CD4-positive, alpha-beta T cell (primary cell): ENCODE results near the gene PDSS2. TPM values are rescaled to one million over a fixed set of nuclear protein-coding genes. Genes with fewer than 3 reads are reported as not detected.
A peak's percentile ranks its signal among the peaks of the same experiment; 100 is the strongest.

Experiments used
- ATAC-seq: fragments of 200-7000 bp; cut with Tn5 transposase; one replicate; pipeline ENCODE4 v1.10.0; 2022; ENCODE audit warnings: mild to moderate bottlenecking; ENCODE audit not compliant: poor library complexity
- CTCF ChIA-PET: fragments of 350-600 bp; sonication (Branson Sonifier 250); formaldehyde crosslinking; loops from one replicate; lab custom pipeline; 2021; ENCODE audit warnings: antibody characterized with exemption, inconsistent platforms; lab: Charles Lee
- POLR2A ChIA-PET: fragments of 350-600 bp; sonication (Branson Sonifier 250); formaldehyde crosslinking; loops from one replicate; lab custom pipeline; 2021; ENCODE audit warnings: antibody characterized with exemption, inconsistent platforms; lab: Charles Lee
- DNase-seq, 14 experiments: peaks; one replicate each; pipeline ENCODE4 v3.0.0-alpha.2; 2013 to 2020; ENCODE audit warnings: mixed read lengths in 2 of 14
- H3K27ac ChIP-seq, 2 donors: one replicate each; pipeline versions ENCODE4 v1.5.1 to v1.7.0; 2013; ENCODE audit warnings: low read length in 2 of 2, low read depth in 1 of 2, mild to moderate bottlenecking in 1 of 2
- H3K27me3 ChIP-seq, 2 experiments: 1 replicate in 1 of 2; 2 replicates in 1 of 2; pipeline versions ENCODE4 v1.6.1 to v1.7.0; 2013; ENCODE audit warnings: low read length in 2 of 2, control low read depth in 1 of 2, mild to moderate bottlenecking in 1 of 2, moderate library complexity in 1 of 2; ENCODE audit not compliant: insufficient read depth in 2 of 2, control insufficient read depth in 1 of 2
- H3K36me3 ChIP-seq: one replicate; pipeline ENCODE4 v1.6.1; 2013; ENCODE audit warnings: low read length, control low read depth; ENCODE audit not compliant: insufficient read depth
- H3K4me1 ChIP-seq: one replicate; pipeline ENCODE4 v1.6.1; 2013; ENCODE audit warnings: low read length, control low read depth; ENCODE audit not compliant: insufficient read depth
- H3K4me3 ChIP-seq: one replicate; pipeline ENCODE4 v1.5.1; 2013; ENCODE audit warnings: mild to moderate bottlenecking, low read length, moderate library complexity
- H3K9me3 ChIP-seq, 2 experiments: 1 replicate in 1 of 2; 2 replicates in 1 of 2; pipeline versions ENCODE4 v1.6.1 to v1.7.0; 2013; ENCODE audit warnings: low read length in 2 of 2, mild to moderate bottlenecking in 2 of 2, control low read depth in 1 of 2, moderate library complexity in 1 of 2; ENCODE audit not compliant: control insufficient read depth in 1 of 2, insufficient read depth in 1 of 2
- H3K27ac Mint-ChIP-seq: one replicate; pipeline ENCODE4 v1.8.0; 2020; ENCODE audit warnings: mixed read lengths
- H3K27me3 Mint-ChIP-seq: one replicate; pipeline ENCODE4 v1.8.0; 2021; ENCODE audit warnings: mixed read lengths
- H3K36me3 Mint-ChIP-seq: one replicate; pipeline ENCODE4 v1.8.0; 2021; ENCODE audit warnings: low read depth, mixed read lengths
- H3K4me1 Mint-ChIP-seq: one replicate; pipeline ENCODE4 v1.8.0; 2021; ENCODE audit warnings: low read depth, mixed read lengths
- H3K4me3 Mint-ChIP-seq: one replicate; pipeline ENCODE4 v1.8.0; 2020; ENCODE audit warnings: mild to moderate bottlenecking, mixed read lengths
- H3K9me3 Mint-ChIP-seq: one replicate; pipeline ENCODE4 v1.8.0; 2020; ENCODE audit warnings: mixed read lengths
- intact Hi-C, 2 experiments: fragments of 100-400 bp; cut with DNase I in 1 of 2; cut with micrococcal nuclease in 1 of 2; formaldehyde crosslinking; loops; one replicate each; pipeline versions ENCODE4 v1.15.1 to v1.9.0; 2023 to 2025; cut with DNase I, micrococcal nuclease
- total RNA-seq, 174 experiments: library from RNA in 2 of 174; stranded (reverse) in 2 of 174; gene quantifications; one replicate each; pipeline ENCODE4 v1.2.3 and lab custom pipeline; 2021 to 2026
- TF ChIP-seq, protein P1 (sequence below): fragments of 200-600 bp; IDR thresholded peaks from one replicate; pipeline ENCODE4 v1.8.0; 2022; ENCODE audit warnings: antibody characterized with exemption, mild to moderate bottlenecking

The PDSS2 gene
- total RNA-seq, 2 experiments from 2014 or later: 5.8 to 6.6 TPM

DNA sequence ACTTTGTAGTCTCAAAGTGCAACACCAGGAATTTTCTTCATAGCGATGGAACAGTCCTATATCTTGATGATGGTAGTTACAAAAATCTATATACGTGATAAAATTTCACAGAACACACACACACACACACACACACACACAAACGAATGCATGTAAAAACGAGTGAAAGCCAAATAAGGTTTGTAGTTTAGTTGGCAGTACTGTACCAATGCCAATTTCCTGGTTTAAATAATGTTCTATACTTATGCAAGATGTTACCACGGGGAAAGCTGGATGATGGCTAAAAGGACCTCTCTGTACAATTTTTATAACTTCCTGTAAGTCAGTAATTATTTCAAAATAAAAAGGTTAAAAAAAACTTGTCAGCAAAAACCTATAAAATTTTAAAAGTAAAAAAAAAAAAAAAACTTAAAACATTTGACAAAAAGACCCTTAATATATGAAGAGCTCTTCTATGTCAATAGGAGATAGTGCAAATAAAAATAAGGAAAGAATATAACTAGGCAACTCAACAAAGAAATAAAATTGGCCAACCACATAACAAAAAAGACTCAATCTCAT lies 37.6 kb downstream of the PDSS2 start:
- ChIA-PET CTCF (no interaction called here), POLR2A (no interaction called here)
- no peak for ATAC-seq

GRCh38 chr6:107419733-107420132 lies 39.6 kb downstream of the PDSS2 start:
- Mint-ChIP-seq H3K36me3 (peaks cover 22% of the 10 kb centered on the region), H3K27me3 (no peaks in the 10 kb centered on the region), H3K4me1 (peaks cover 42% of the 10 kb centered on the region), H3K27ac (peak overlapping the region; percentile 35), H3K4me3 (no peak overlapping the region), H3K9me3 (no peaks in the 10 kb centered on the region)
- intact Hi-C loops: no loop called here
- no peak for ATAC-seq
- TF ChIP-seq, protein P1, sequence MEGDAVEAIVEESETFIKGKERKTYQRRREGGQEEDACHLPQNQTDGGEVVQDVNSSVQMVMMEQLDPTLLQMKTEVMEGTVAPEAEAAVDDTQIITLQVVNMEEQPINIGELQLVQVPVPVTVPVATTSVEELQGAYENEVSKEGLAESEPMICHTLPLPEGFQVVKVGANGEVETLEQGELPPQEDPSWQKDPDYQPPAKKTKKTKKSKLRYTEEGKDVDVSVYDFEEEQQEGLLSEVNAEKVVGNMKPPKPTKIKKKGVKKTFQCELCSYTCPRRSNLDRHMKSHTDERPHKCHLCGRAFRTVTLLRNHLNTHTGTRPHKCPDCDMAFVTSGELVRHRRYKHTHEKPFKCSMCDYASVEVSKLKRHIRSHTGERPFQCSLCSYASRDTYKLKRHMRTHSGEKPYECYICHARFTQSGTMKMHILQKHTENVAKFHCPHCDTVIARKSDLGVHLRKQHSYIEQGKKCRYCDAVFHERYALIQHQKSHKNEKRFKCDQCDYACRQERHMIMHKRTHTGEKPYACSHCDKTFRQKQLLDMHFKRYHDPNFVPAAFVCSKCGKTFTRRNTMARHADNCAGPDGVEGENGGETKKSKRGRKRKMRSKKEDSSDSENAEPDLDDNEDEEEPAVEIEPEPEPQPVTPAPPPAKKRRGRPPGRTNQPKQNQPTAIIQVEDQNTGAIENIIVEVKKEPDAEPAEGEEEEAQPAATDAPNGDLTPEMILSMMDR: no peak
- Histone ChIP-seq H3K36me3 (no peaks in the 10 kb centered on the region), H3K9me3 (no peaks in the 10 kb centered on the region), H3K27ac (no peak overlapping the region), H3K4me1 (no peaks in the 10 kb centered on the region), H3K4me3 (no peak overlapping the region), H3K27me3 (no peaks in the 10 kb centered on the region)
- ChIA-PET POLR2A (no interaction called here), CTCF (interaction anchor here (1.3 kb wide), 1 partner anchor 9 kb away, joined by 3 read pairs; no protein-coding TSS in a partner anchor)
- no peak for DNase-seq

More for the DNA sequence above, 37.6 kb downstream of the PDSS2 start:
- DNase-seq: no peak
- Histone ChIP-seq H3K4me1 (no peaks in the 10 kb centered on the region), H3K27ac (no peak overlapping the region), H3K36me3 (no peaks in the 10 kb centered on the region), H3K27me3 (no peaks in the 10 kb centered on the region), H3K9me3 (peaks cover 9 to 12% of the 10 kb centered on the region in 2 experiments), H3K4me3 (no peak overlapping the region)
- peaks cover 31% of the 10 kb centered on the region for H3K36me3 Mint-ChIP-seq
- intact Hi-C loops: no loop called here
- H3K4me1 Mint-ChIP-seq: peaks cover 48% of the 10 kb centered on the region
- TF ChIP-seq, protein P1: no peak
- H3K4me3 Mint-ChIP-seq: no peak overlapping the region
- H3K27me3 Mint-ChIP-seq: no peaks in the 10 kb centered on the region
- peaks cover 4% of the 10 kb centered on the region for H3K9me3 Mint-ChIP-seq
- no peak overlapping the region for H3K27ac Mint-ChIP-seq

- Mint-ChIP-seq H3K4me3 (no peak overlapping the region), H3K27me3 (no peaks in the 10 kb centered on the region), H3K9me3 (no peaks in the 10 kb centered on the region), H3K36me3 (peaks cover 20% of the 10 kb centered on the region), H3K27ac (no peak overlapping the region), H3K4me1 (peaks cover 32% of the 10 kb centered on the region)
- ATAC-seq (no peak), DNase-seq (no peak)
- H3K4me1 ChIP-seq: no peaks in the 10 kb centered on the region
- H3K4me3 ChIP-seq: no peak overlapping the region
- no peak overlapping the region for H3K27ac ChIP-seq
- intact Hi-C loops: no loop called here
- TF ChIP-seq, protein P1: no peak
- no peaks in the 10 kb centered on the region for H3K9me3 ChIP-seq
- H3K36me3 ChIP-seq: no peaks in the 10 kb centered on the region
- ChIA-PET POLR2A (no interaction called here), CTCF (no interaction called here)
- H3K27me3 ChIP-seq: no peaks in the 10 kb centered on the region
Measured at GRCh38 chr6:107418118-107418517, 41.2 kb downstream of the PDSS2 start.
